Measurements from ENCODE around the gene RARB. TPM values are rescaled to one million over a fixed set of nuclear protein-coding genes. Genes with fewer than 3 reads are reported as not detected.

RARB gene
- total RNA-seq, 1 experiment from 2014 or later = not detected

DNA sequence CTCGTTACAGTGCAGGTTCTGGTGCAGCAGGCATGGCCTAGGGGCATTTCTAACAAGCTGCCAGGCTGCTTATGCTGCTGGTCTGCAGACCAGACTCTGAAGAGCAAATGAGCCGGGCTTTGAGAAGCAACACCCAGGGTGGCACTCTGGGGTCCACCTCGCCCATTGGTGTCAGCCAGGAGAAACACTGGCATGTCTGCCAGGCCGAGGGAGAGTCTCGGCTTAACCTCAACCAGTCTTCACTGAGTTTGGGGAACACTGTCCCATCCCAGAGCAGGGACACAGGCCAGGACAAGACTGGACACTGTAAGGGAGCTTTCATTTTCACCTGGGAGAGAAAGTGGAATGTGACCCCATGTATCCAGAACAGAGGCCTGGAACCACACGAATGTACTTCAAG is 143.2 kb downstream of the RARB start:
- no peak for TF ChIP-seq EZH2 (IDR thresholded peaks at IDR 0.05; ENCODE audit: low read length, unreplicated experiment)
- no peak for TF ChIP-seq EZH2phosphoT487 (IDR thresholded peaks at IDR 0.05; ENCODE audit: borderline replicate concordance, low read length)
- TF ChIP-seq, protein P1, sequence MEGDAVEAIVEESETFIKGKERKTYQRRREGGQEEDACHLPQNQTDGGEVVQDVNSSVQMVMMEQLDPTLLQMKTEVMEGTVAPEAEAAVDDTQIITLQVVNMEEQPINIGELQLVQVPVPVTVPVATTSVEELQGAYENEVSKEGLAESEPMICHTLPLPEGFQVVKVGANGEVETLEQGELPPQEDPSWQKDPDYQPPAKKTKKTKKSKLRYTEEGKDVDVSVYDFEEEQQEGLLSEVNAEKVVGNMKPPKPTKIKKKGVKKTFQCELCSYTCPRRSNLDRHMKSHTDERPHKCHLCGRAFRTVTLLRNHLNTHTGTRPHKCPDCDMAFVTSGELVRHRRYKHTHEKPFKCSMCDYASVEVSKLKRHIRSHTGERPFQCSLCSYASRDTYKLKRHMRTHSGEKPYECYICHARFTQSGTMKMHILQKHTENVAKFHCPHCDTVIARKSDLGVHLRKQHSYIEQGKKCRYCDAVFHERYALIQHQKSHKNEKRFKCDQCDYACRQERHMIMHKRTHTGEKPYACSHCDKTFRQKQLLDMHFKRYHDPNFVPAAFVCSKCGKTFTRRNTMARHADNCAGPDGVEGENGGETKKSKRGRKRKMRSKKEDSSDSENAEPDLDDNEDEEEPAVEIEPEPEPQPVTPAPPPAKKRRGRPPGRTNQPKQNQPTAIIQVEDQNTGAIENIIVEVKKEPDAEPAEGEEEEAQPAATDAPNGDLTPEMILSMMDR (conservative IDR thresholded peaks at IDR 0.05; ENCODE audit: low read depth, low read length) = no peak
- Histone ChIP-seq H4K20me1 (ENCODE audit: low read length) (no peaks in the 10 kb centered on the region), H3K4me1 (ENCODE audit: insufficient read depth, low read length) (no peaks in the 10 kb centered on the region), H3K9me3 (ENCODE audit: low read length) (no peaks in the 10 kb centered on the region), H3K4me2 (ENCODE audit: low read length) (no peak overlapping the region), H3K9ac (ENCODE audit: low read length) (no peak overlapping the region), H3K27ac (ENCODE audit: low read length) (no peak overlapping the region), H2AFZ (ENCODE audit: low read length) (no peak overlapping the region), H3F3A (ENCODE audit: low read length, unreplicated experiment) (no peaks in the 10 kb centered on the region), H3K36me3 (ENCODE audit: low read depth, low read length) (no peaks in the 10 kb centered on the region), H3K79me2 (ENCODE audit: low read length) (no peaks in the 10 kb centered on the region), H3K9me2 (replicated peaks; ENCODE audit: low read length) (no peaks in the 10 kb centered on the region), H3K27me3 (ENCODE audit: low read length) (peaks cover 10% of the 10 kb centered on the region; the same call in 1 of the 2 replicates), H3K4me3 (ENCODE audit: low read length) (no peak overlapping the region)
- CTCF ChIA-PET = no interaction called here
- no peak for ATAC-seq
- POLR2A ChIA-PET (ENCODE audit: unreplicated experiment) = no interaction called here
- no TSS peak for BruUV-seq (replicated peaks)
- DNase-seq = no peak
- intact Hi-C loops (cut with micrococcal nuclease) = no loop called here

- TF ChIP-seq EZH2 (IDR thresholded peaks at IDR 0.05; ENCODE audit: low read length, unreplicated experiment) = no peak
- TF ChIP-seq, protein P1 (conservative IDR thresholded peaks at IDR 0.05; ENCODE audit: low read depth, low read length) = no peak
- TF ChIP-seq EZH2phosphoT487 (IDR thresholded peaks at IDR 0.05; ENCODE audit: borderline replicate concordance, low read length) = no peak
- Histone ChIP-seq H3K4me3 (ENCODE audit: low read length) (no peak overlapping the region), H3K27ac (ENCODE audit: low read length) (no peak overlapping the region), H3K9me2 (replicated peaks; ENCODE audit: low read length) (no peaks in the 10 kb centered on the region), H3K4me2 (ENCODE audit: low read length) (no peak overlapping the region), H4K20me1 (ENCODE audit: low read length) (no peaks in the 10 kb centered on the region), H3K4me1 (ENCODE audit: insufficient read depth, low read length) (no peaks in the 10 kb centered on the region), H3K27me3 (ENCODE audit: low read length) (peaks cover 10% of the 10 kb centered on the region; the same call in 1 of the 2 replicates), H3K9me3 (ENCODE audit: low read length) (no peaks in the 10 kb centered on the region), H2AFZ (ENCODE audit: low read length) (no peak overlapping the region), H3F3A (ENCODE audit: low read length, unreplicated experiment) (no peaks in the 10 kb centered on the region), H3K79me2 (ENCODE audit: low read length) (no peaks in the 10 kb centered on the region), H3K9ac (ENCODE audit: low read length) (no peak overlapping the region), H3K36me3 (ENCODE audit: low read depth, low read length) (no peaks in the 10 kb centered on the region)
- ChIA-PET CTCF (no interaction called here), POLR2A (ENCODE audit: unreplicated experiment) (interaction anchor here (0.6 kb wide), 1 partner anchor 1333 kb away, joined by 7 read pairs; no protein-coding TSS in a partner anchor)
- intact Hi-C loops (cut with micrococcal nuclease) = no loop called here
- DNase-seq (no peak), ATAC-seq (no peak)
- no TSS peak for BruUV-seq (replicated peaks)
Observed at GRCh38 chr3:25572336-25572735, 144.3 kb downstream of the RARB start.

- H3K9ac ChIP-seq (ENCODE audit: low read length) = no peak overlapping the region
Observed at GRCh38 chr3:25572919-25573385, 144.9 kb downstream of the RARB start.

More at GRCh38 chr3:25572919-25573385, 144.9 kb downstream of the RARB start:
- peaks cover 15% of the 10 kb centered on the region; the same call in 1 of the 2 replicates for H3K27me3 ChIP-seq (ENCODE audit: low read length)
- H3K4me2 ChIP-seq (ENCODE audit: low read length) = no peak overlapping the region
- ChIA-PET POLR2A (ENCODE audit: unreplicated experiment) (interaction anchor here (0.6 kb wide), 1 partner anchor 1334 kb away, joined by 7 read pairs; no protein-coding TSS in a partner anchor), CTCF (no interaction called here)
- H3F3A ChIP-seq (ENCODE audit: low read length, unreplicated experiment) = no peaks in the 10 kb centered on the region
- intact Hi-C loops (cut with micrococcal nuclease) = no loop called here
- H3K36me3 ChIP-seq (ENCODE audit: low read depth, low read length) = no peaks in the 10 kb centered on the region
- no peak overlapping the region for H3K27ac ChIP-seq (ENCODE audit: low read length)
- DNase-seq (peak; percentile 32), ATAC-seq (no peak)
- no TSS peak for BruUV-seq (replicated peaks)
- no peak overlapping the region for H2AFZ ChIP-seq (ENCODE audit: low read length)
- TF ChIP-seq, protein P1 (conservative IDR thresholded peaks at IDR 0.05; ENCODE audit: low read depth, low read length) = no peak
- no peak for TF ChIP-seq EZH2 (IDR thresholded peaks at IDR 0.05; ENCODE audit: low read length, unreplicated experiment)
- TF ChIP-seq EZH2phosphoT487 (IDR thresholded peaks at IDR 0.05; ENCODE audit: borderline replicate concordance, low read length) = no peak
- no peaks in the 10 kb centered on the region for H3K9me2 ChIP-seq (replicated peaks; ENCODE audit: low read length)
- no peaks in the 10 kb centered on the region for H3K9me3 ChIP-seq (ENCODE audit: low read length)
- no peaks in the 10 kb centered on the region for H3K79me2 ChIP-seq (ENCODE audit: low read length)
- H3K4me3 ChIP-seq (ENCODE audit: low read length) = no peak overlapping the region
- no peaks in the 10 kb centered on the region for H4K20me1 ChIP-seq (ENCODE audit: low read length)
- no peaks in the 10 kb centered on the region for H3K4me1 ChIP-seq (ENCODE audit: insufficient read depth, low read length)

Data from PC-3 (cell line).